Mesenchymal stem cell (in vitro differentiated cells and primary cell): ENCODE data around the gene PIR.

ENCODE experiments used
- DNase-seq: peaks from one replicate; pipeline ENCODE4 v3.0.0-alpha.2; 2013
- H2AFZ ChIP-seq: one replicate; pipeline ENCODE4 v1.6.1; 2013; ENCODE audit warnings: low read depth, mild to moderate bottlenecking, control low read depth, inconsistent platforms, low read length, moderate library complexity
- H2AK5ac ChIP-seq: 2 replicates; pipeline ENCODE4 v1.6.1; 2013; ENCODE audit warnings: low read length, moderate library complexity, mild to moderate bottlenecking, inconsistent platforms; ENCODE audit not compliant: severe bottlenecking
- H2BK120ac ChIP-seq: one replicate; pipeline ENCODE4 v1.6.1; 2013; ENCODE audit warnings: low read depth, mild to moderate bottlenecking, inconsistent platforms, low read length, moderate library complexity
- H2BK12ac ChIP-seq, 2 experiments: one replicate each; pipeline ENCODE4 v1.6.1; 2013; ENCODE audit warnings: inconsistent platforms in 2 of 2, low read length in 2 of 2, mild to moderate bottlenecking in 2 of 2, moderate library complexity in 2 of 2, control low read depth in 1 of 2
- H2BK15ac ChIP-seq: one replicate; pipeline ENCODE4 v1.6.1; 2013; ENCODE audit warnings: mild to moderate bottlenecking, low read depth, inconsistent platforms; ENCODE audit not compliant: poor library complexity, severe bottlenecking
- H2BK5ac ChIP-seq: 2 replicates; pipeline ENCODE4 v1.6.1; 2013; ENCODE audit warnings: low read depth, mild to moderate bottlenecking, low read length, control low read depth, inconsistent platforms; ENCODE audit not compliant: poor library complexity, severe bottlenecking
- H3K14ac ChIP-seq, 2 experiments: one replicate each; pipeline ENCODE4 v1.6.1; 2013; ENCODE audit warnings: inconsistent platforms in 2 of 2, low read length in 2 of 2, control low read depth in 1 of 2, mild to moderate bottlenecking in 1 of 2, moderate library complexity in 1 of 2
- H3K18ac ChIP-seq, 2 experiments: one replicate each; pipeline ENCODE4 v1.6.1; 2013; ENCODE audit warnings: inconsistent platforms in 2 of 2, low read length in 2 of 2, control low read depth in 1 of 2, low read depth in 1 of 2, mild to moderate bottlenecking in 1 of 2
- H3K23ac ChIP-seq, 2 experiments: one replicate each; pipeline ENCODE4 v1.6.1; 2013; ENCODE audit warnings: inconsistent platforms in 2 of 2, low read length in 2 of 2, mild to moderate bottlenecking in 2 of 2, moderate library complexity in 2 of 2, control low read depth in 1 of 2
- H3K27ac ChIP-seq: 2 replicates; pipeline ENCODE4 v1.5.1; 2013; ENCODE audit warnings: mild to moderate bottlenecking, moderate library complexity, low read length, control low read depth, inconsistent platforms; ENCODE audit not compliant: poor library complexity, severe bottlenecking
- H3K27me3 ChIP-seq, 2 experiments: 2 replicates each; pipeline versions ENCODE4 v1.6.1 to v1.7.0; 2013; ENCODE audit warnings: low read length in 2 of 2, mild to moderate bottlenecking in 2 of 2, moderate library complexity in 2 of 2, control low read depth in 1 of 2, inconsistent platforms in 1 of 2; ENCODE audit not compliant: control insufficient read depth in 1 of 2, insufficient read depth in 1 of 2
- H3K36me3 ChIP-seq, 2 experiments: 2 replicates each; pipeline versions ENCODE4 v1.6.1 to v1.7.0; 2013; ENCODE audit warnings: low read length in 2 of 2, control low read depth in 1 of 2, inconsistent platforms in 1 of 2, low read depth in 1 of 2, mild to moderate bottlenecking in 1 of 2; ENCODE audit not compliant: insufficient read depth in 2 of 2, control insufficient read depth in 1 of 2
- H3K4ac ChIP-seq, 2 experiments: one replicate each; pipeline ENCODE4 v1.6.1; 2013; ENCODE audit warnings: inconsistent platforms in 2 of 2, low read length in 2 of 2, mild to moderate bottlenecking in 2 of 2, moderate library complexity in 2 of 2, control low read depth in 1 of 2, low read depth in 1 of 2
- H3K4me1 ChIP-seq: 2 replicates; pipeline ENCODE4 v1.6.1; 2013; ENCODE audit warnings: low read depth, low read length, control low read depth; ENCODE audit not compliant: control insufficient read depth, insufficient read depth
- H3K4me2 ChIP-seq: 2 replicates; pipeline ENCODE4 v1.6.1; 2013; ENCODE audit warnings: low read length, mild to moderate bottlenecking, inconsistent platforms; ENCODE audit not compliant: poor library complexity, severe bottlenecking
- H3K4me3 ChIP-seq, 2 experiments: 2 replicates each; pipeline versions ENCODE4 v1.5.1 to v1.7.0; 2013; ENCODE audit warnings: low read length in 2 of 2, mild to moderate bottlenecking in 2 of 2, control low read depth in 1 of 2, low read depth in 1 of 2; ENCODE audit not compliant: insufficient read depth in 1 of 2
- H3K79me1 ChIP-seq: replicated peaks from 2 replicates; pipeline ENCODE4 v1.6.1; 2013; ENCODE audit warnings: mild to moderate bottlenecking, control low read depth, low read length, inconsistent platforms; ENCODE audit not compliant: poor library complexity, severe bottlenecking
- H3K9ac ChIP-seq: 2 replicates; pipeline ENCODE4 v1.7.0; 2013; ENCODE audit warnings: mild to moderate bottlenecking, low read length, moderate library complexity
- H3K9me3 ChIP-seq: 2 replicates; pipeline ENCODE4 v1.7.0; 2013; ENCODE audit warnings: mild to moderate bottlenecking, low read length; ENCODE audit not compliant: control insufficient read depth
- H4K8ac ChIP-seq: one replicate; pipeline ENCODE4 v1.6.1; 2013; ENCODE audit warnings: inconsistent platforms, mild to moderate bottlenecking, low read length, moderate library complexity
- H4K91ac ChIP-seq: one replicate; pipeline ENCODE4 v1.6.1; 2013; ENCODE audit warnings: mild to moderate bottlenecking, low read length, inconsistent platforms
- WGBS: methylation state at CpG from one replicate; pipeline ENCODE4 v1.1.7; 2013; ENCODE audit warnings: mixed read lengths; 5-methylcytosine and 5-hydroxymethylcytosine counted together

Gene PIR

DNA sequence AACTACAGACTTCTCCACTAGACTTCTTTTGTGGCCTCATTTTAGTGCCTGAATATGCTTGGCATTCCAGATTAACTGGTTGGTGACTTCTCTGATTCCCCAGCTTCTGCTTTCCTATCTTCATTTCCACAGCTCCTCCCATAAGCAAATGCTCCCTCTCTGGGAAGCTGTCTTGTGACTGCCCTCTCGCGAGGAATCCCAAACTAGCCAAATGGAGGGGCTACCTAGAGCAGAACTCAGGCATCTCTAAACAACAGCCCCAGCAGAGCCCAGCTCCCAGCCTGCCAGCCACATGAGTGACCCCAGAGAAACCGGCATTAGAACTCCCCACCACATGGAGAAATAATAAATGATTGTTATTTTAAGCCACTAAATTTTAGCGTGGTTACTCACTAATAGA lies 101.3 kb downstream of the PIR start:
- Histone ChIP-seq H2BK15ac (no peak overlapping the region), H2BK5ac (no peak overlapping the region), H2BK12ac (no peak overlapping the region), H3K18ac (no peak overlapping the region), H3K9ac (no peak overlapping the region), H3K14ac (no peak overlapping the region), H2BK120ac (no peak overlapping the region), H4K8ac (no peak overlapping the region), H3K23ac (no peak overlapping the region), H3K27me3 (no peaks in the 10 kb centered on the region), H3K4me2 (no peak overlapping the region), H3K4me3 (no peak overlapping the region), H2AK5ac (no peak overlapping the region), H3K4me1 (no peaks in the 10 kb centered on the region), H3K9me3 (no peaks in the 10 kb centered on the region), H3K27ac (no peak overlapping the region), H2AFZ (no peak overlapping the region), H3K79me1 (no peaks in the 10 kb centered on the region), H3K4ac (no peak overlapping the region), H3K36me3 (peaks cover 0 to 2% of the 10 kb centered on the region in 2 experiments), H4K91ac (no peak overlapping the region)
- no peak for DNase-seq
- 28% methylated on average over 2 of the region's 4 CpGs for WGBS

DNA sequence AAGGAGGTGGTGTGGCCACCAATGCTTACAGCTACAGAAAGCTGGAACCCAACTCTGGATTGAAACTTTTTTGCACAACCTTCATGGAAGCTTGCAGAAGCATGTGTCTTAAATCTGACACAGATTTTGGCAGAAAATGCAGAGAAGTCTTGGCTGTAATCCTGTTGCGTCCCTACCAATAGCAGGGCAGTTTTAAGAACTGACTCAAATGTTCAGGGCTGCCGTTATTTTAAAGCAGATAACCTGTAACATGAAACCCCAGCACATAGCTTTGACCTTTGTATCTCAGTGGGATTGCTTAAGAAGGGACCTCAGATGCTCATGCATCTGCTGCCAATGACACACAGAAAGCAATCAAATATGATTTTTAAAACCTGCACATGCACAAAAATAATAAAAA lies 108.8 kb downstream of the PIR start, which contains the start of gene VEGFD:
TSS of gene VEGFD (minus strand) at position 110 of the 400 bp plus-strand sequence. CDS start 467 bp downstream, outside the sequence.
- Histone ChIP-seq H2BK5ac (no peak within 1 kb of the TSS), H4K91ac (no peak within 1 kb of the TSS), H2BK120ac (no peak within 1 kb of the TSS), H3K4ac (no peak within 1 kb of the TSS), H3K9me3 (no peaks in the 10 kb centered on the region), H3K9ac (peak within 1 kb of the TSS; percentile 33), H4K8ac (no peak within 1 kb of the TSS), H2BK12ac (no peak within 1 kb of the TSS), H3K18ac (no peak within 1 kb of the TSS), H3K27ac (no peak within 1 kb of the TSS), H3K14ac (no peak within 1 kb of the TSS), H3K4me3 (peak within 1 kb of the TSS in 1 of 2 experiments; percentile 47), H2AFZ (no peak within 1 kb of the TSS), H3K4me2 (no peak within 1 kb of the TSS), H3K36me3 (peaks cover 0 to 2% of the 10 kb centered on the region in 2 experiments), H3K79me1 (no peaks in the 10 kb centered on the region), H2AK5ac (no peak within 1 kb of the TSS), H3K23ac (no peak within 1 kb of the TSS), H3K27me3 (peaks cover 0 to 12% of the 10 kb centered on the region in 2 experiments), H3K4me1 (no peaks in the 10 kb centered on the region), H2BK15ac (no peak within 1 kb of the TSS)
- no peak for DNase-seq
- 31% methylated on average over 2 of the region's 2 CpGs for WGBS

DNA sequence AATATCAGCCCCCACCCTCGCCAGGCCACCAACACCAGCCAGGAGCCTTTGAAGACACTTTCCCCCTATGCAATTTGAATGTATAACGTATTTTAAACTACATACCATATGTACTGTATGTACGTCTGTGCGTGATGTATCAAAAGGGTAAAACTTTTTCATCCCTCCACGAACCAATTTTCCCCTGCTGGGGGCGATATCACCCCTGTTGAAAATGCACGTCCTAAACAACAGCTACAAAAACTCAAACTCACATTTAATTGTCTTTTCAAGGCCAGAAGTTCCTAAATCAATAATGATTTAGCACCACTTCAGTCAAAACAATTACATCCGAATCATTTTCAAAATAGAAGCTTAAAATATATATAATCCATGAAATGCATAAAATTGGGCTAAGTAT lies 110.3 kb downstream of the PIR start:
- Histone ChIP-seq H3K18ac (no peak overlapping the region), H3K4me3 (no peak overlapping the region), H3K9ac (peak overlapping the region; percentile 33), H3K9me3 (no peaks in the 10 kb centered on the region), H2BK15ac (no peak overlapping the region), H2AK5ac (no peak overlapping the region), H3K27me3 (peaks cover 0 to 12% of the 10 kb centered on the region in 2 experiments), H3K36me3 (no peaks in the 10 kb centered on the region), H3K4ac (no peak overlapping the region), H3K23ac (no peak overlapping the region), H4K91ac (no peak overlapping the region), H3K4me2 (no peak overlapping the region), H3K4me1 (no peaks in the 10 kb centered on the region), H3K14ac (no peak overlapping the region), H2BK120ac (no peak overlapping the region), H4K8ac (no peak overlapping the region), H2AFZ (no peak overlapping the region), H3K27ac (no peak overlapping the region), H2BK12ac (no peak overlapping the region), H3K79me1 (no peaks in the 10 kb centered on the region), H2BK5ac (no peak overlapping the region)
- no peak for DNase-seq
- WGBS: 78% methylated on average over 6 of the region's 8 CpGs

DNA sequence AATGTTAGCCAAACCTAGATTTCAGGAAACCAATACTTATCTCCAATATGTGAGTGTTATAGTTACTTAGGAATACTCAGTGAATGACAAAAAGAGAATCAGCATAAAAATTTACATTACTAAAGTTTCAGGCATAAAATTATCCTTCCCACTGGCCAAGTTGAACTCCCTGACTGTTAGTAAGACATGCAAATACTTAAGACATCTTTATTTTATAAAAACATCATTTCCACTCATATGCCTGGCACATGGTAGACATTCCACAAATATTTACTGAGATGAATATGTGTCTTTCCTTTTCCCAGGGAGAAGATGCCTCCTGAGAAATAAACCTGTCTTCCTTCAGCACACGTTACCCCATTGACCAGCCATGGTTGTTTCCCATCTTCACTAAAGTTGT lies 116.2 kb downstream of the PIR start:
- no peak overlapping the region for H2BK12ac ChIP-seq
- no peak overlapping the region for H3K4me3 ChIP-seq
- no peaks in the 10 kb centered on the region for H3K36me3 ChIP-seq
- no peak overlapping the region for H3K18ac ChIP-seq
- H4K8ac ChIP-seq: no peak overlapping the region
- H2AFZ ChIP-seq: no peak overlapping the region
- no peaks in the 10 kb centered on the region for H3K4me1 ChIP-seq
- no peak overlapping the region for H3K4me2 ChIP-seq
- no CpG with 5 or more reads among the region's 1 CpG for WGBS
- no peak overlapping the region for H2BK5ac ChIP-seq
- no peak overlapping the region for H3K14ac ChIP-seq
- H2AK5ac ChIP-seq: no peak overlapping the region
- H3K9ac ChIP-seq: no peak overlapping the region
- H2BK120ac ChIP-seq: no peak overlapping the region
- H3K4ac ChIP-seq: no peak overlapping the region
- H3K79me1 ChIP-seq: no peaks in the 10 kb centered on the region
- DNase-seq: no peak
- H3K27ac ChIP-seq: no peak overlapping the region
- no peak overlapping the region for H3K23ac ChIP-seq
- peaks cover 0 to 8% of the 10 kb centered on the region in 2 experiments for H3K27me3 ChIP-seq
- H2BK15ac ChIP-seq: no peak overlapping the region
- H3K9me3 ChIP-seq: no peaks in the 10 kb centered on the region
- H4K91ac ChIP-seq: no peak overlapping the region
